GM12801 (cell line): ENCODE measurements around the gene CALHM1.

Experiments
- CTCF ChIP-seq: IDR thresholded peaks from one replicate; pipeline ENCODE4 v1.5.1; 2011; ENCODE audit warnings: control low read depth; ENCODE audit not compliant: insufficient read length; ENCODE audit errors: extremely low read depth

CALHM1 gene

DNA sequence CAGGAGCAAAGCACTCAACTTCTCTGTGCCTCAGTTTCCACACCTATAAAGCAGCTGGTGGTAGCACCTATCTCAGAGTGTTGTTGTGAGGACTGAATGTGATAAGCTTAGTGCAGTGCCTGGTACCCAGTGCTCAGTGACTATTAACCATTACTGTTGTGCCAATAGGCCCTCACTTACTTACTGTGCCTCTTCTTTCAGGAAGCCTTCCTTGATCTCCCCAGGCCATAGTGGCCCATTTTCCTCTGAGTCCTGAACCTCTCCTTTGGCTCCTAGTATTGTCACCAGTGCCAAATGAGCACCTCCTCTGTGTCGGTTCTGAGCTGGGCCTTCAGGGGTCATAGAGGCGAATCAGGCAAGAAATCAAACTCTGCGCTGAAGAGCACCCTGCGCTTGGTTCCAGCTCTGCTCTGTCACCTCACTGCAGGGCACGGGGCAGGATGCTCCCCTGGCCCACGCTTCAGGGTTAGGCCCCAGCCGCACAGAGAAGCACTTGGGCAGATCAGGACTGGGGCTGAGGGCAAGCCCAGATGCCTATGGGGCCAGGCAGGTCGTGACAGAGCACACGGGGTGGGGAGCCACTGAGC, 2.5 kb downstream of the CALHM1 start:
- no peak for TF ChIP-seq CTCF

DNA sequence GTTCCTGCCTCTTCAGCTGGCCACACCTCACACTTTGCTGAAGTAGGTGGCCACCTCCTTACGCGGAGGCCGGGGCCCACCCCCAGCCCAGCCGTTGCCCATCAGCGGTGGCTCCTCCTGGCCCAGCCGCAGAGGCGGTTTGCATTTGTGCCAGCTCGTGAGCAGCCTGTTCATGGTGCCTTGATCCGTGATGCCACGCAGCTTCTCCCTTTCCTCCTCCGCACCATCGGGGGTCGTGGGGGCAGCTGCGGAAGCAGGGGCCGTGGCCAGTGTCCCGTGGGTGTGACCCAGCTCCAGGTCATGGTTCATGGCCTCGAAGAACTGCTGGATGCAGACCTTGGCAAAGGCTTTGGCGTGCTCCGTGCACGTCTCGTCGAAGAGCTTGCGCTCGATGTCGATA, 3.5 kb downstream of the CALHM1 start:
- TF ChIP-seq CTCF: no peak

- no peak for TF ChIP-seq CTCF
Observed at GRCh38 chr10:103454026-103454425, 4.7 kb downstream of the CALHM1 start.

DNA sequence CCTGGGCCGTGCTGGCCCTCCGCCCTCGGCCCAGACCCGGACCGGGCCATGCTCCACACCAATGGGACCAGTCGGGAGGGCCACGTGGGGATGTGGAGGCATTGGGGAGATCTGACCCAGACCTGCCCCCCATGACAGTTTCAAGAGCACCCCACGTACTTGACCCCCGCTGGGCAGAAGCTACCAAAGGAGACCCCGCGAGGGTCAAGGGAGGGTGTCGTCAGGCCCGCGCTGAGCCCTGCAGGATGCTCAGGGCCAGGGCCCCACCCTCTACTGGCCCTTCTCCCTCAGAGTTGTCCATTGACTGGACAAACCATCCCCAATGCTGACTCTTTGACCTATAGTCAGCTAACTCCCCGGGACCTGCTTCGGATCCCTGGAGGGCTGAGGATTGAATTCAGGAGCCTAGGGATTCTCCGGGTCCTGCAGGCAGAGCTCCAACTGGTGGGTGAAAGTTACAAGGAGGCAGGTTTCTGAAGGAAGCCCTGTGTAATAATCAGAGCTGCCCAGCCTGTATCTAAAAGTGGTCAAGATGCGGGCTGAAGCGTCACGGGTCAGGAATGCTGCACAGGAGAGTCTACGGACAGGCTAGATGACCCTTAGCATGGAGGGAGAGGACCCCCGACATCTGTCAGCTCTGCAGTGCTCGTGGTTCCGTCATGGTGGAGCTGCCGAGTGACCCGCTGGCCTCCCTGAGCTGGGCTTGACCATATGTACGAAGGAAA, 6.0 kb downstream of the CALHM1 start:
- TF ChIP-seq CTCF: no peak

DNA sequence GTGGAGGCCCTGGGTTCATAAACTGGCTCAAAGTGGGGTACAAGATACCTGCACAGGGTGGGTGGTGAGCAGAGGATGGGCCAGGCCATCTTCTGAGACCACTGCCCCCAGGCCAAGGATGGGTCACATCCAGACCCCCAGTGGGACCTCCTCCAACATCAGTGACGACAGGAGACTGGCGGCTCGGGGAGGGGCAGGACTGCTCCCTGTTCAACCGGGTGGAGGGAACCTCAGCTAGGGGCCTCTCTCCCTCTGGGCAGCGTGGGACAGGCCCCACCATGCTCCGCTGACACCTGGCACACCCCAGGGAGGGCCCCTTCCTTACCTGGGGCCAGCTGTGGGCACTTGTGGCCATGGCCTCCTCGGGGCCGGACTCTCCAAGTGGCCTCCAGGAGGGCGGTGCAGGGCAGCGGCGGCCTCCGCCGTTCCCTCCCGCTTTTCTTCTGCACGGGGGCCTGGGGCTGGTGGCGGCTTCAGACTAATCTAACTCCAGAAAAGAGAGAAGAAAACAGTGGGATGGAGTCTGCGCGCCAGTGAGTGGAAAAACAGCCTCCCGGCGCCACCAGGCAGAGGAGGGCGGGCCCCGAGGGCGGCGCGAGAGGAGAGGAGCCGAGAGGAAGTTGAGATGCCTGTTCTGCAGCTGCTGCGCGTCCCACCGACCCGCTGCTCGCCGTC, 6.7 kb downstream of the CALHM1 start, which contains the start of gene CALHM2:
CALHM2 (minus strand) TSS at position 540 of the 675 bp plus-strand sequence. CDS start 2,429 bp downstream, outside the sequence.
- TF ChIP-seq CTCF: no peak

- no peak for TF ChIP-seq CTCF
Observed at GRCh38 chr10:103451091-103451813, 7.4 kb downstream of the CALHM1 start.

DNA sequence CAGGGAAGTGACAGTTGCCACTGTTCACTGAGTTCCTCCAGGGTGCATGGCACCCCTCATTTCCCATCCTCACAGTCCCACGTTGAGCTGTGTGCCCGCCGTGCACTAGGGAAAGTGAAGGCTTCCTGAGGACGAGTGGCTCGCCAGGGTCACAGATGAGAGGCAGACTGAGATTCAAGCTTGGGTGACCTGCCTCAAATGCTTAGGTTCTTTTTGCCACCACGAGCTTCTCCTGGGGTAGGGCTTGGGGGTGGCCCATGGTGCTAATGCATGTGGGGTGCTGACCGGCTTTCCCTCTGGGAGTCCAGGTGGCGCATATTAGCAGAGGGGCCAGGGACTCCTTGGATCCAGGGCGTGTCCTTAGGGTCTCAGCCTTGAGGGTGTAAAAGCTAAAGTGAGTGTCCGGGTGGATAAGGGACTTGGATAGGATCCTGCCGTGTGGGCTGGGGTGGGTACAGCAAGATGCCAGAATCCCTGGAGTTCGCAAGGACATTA, 8.5 kb downstream of the CALHM1 start:
- no peak for TF ChIP-seq CTCF
